Peyer's patch (tissue), 4 donors: ENCODE data around the gene CHRNA3.

Experiments
- POLR2A ChIP-seq, 2 donors: fragments of 450-650 bp; IDR thresholded peaks; one replicate each; pipeline ENCODE4 v1.5.1; 2017; ENCODE audit warnings: antibody characterized with exemption in 2 of 2, mild to moderate bottlenecking in 2 of 2, moderate library complexity in 2 of 2
- TF ChIP-seq, protein P1 (sequence below), 6 experiments: fragments of 450-650 bp in 4 of 6; fragments of 200-600 bp in 2 of 6; sonication (generic) in 1 of 6; IDR thresholded peaks; one replicate each; pipeline ENCODE4 v1.5.1; 2017 to 2019; ENCODE audit warnings: antibody characterized with exemption in 6 of 6, mild to moderate bottlenecking in 3 of 6, moderate library complexity in 1 of 6

DNA sequence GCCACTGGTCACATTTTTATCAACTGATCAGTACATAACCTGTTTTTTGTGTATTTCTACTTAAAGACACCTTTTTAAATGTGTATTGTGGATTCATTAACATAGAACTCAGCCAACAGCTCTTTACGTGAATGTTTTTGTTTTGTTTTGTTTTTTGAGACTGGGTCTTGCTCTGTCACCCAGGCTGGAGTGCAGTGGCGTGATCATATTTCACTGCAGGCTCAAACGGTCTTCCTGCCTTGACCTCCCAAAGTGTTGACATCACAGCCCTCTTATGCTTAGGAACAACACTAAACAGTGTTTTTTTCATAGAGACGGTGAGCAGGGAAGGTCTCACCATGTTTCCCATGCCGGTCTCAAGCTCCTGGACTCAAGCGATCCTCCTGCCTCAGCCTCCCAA lies 70.6 kb downstream of the CHRNA3 start:
- TF ChIP-seq, protein P1, sequence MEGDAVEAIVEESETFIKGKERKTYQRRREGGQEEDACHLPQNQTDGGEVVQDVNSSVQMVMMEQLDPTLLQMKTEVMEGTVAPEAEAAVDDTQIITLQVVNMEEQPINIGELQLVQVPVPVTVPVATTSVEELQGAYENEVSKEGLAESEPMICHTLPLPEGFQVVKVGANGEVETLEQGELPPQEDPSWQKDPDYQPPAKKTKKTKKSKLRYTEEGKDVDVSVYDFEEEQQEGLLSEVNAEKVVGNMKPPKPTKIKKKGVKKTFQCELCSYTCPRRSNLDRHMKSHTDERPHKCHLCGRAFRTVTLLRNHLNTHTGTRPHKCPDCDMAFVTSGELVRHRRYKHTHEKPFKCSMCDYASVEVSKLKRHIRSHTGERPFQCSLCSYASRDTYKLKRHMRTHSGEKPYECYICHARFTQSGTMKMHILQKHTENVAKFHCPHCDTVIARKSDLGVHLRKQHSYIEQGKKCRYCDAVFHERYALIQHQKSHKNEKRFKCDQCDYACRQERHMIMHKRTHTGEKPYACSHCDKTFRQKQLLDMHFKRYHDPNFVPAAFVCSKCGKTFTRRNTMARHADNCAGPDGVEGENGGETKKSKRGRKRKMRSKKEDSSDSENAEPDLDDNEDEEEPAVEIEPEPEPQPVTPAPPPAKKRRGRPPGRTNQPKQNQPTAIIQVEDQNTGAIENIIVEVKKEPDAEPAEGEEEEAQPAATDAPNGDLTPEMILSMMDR (IDR thresholded peaks at IDR 0.05): no peak
- no peak for TF ChIP-seq POLR2A (IDR thresholded peaks at IDR 0.05)
